GM21447 (cell line): ENCODE data around the gene PPP6R2.
"Not testable (repeated sequence)": the region's sequence is repeated elsewhere in the genome, so short reads cannot be mapped to it uniquely, and the experiment has no call there.

Experiments
- ATAC-seq: cut with Tn5 transposase; IDR thresholded peaks from one replicate; pipeline ENCODE4 v1.9.1; 2021; ENCODE audit not compliant: unreplicated experiment

PPP6R2 gene

GRCh38 chr22:50317674-50318073, 25.5 kb upstream of the PPP6R2 start:
- ATAC-seq, result no peak

- no peak for ATAC-seq
Measured at GRCh38 chr22:50318356-50318697, 24.8 kb upstream of the PPP6R2 start.

GRCh38 chr22:50318698-50319411, 24.3 kb upstream of the PPP6R2 start:
- no peak for ATAC-seq

- no peak for ATAC-seq
Measured at GRCh38 chr22:50319503-50319951, 23.6 kb upstream of the PPP6R2 start.

- no peak for ATAC-seq
Measured at GRCh38 chr22:50320116-50320515, 23.0 kb upstream of the PPP6R2 start.

- no peak for ATAC-seq
Measured at GRCh38 chr22:50320671-50321325, 22.3 kb upstream of the PPP6R2 start.

- ATAC-seq, result not testable (repeated sequence)
Measured at GRCh38 chr22:50322382-50323104, 20.6 kb upstream of the PPP6R2 start.

GRCh38 chr22:50323900-50324299, 19.2 kb upstream of the PPP6R2 start:
- no peak for ATAC-seq

- ATAC-seq, result no peak
Measured at GRCh38 chr22:50325444-50326224, 17.5 kb upstream of the PPP6R2 start.

- ATAC-seq, result no peak
Measured at GRCh38 chr22:50326225-50326955, 16.7 kb upstream of the PPP6R2 start.

GRCh38 chr22:50326956-50327710, 16.0 kb upstream of the PPP6R2 start, which contains the start of gene DENND6B:
DENND6B (minus strand) TSS chr22:50327012; CDS start chr22:50326988, 24 bp downstream.
- ATAC-seq, result peak; percentile 71

- no peak for ATAC-seq
Measured at GRCh38 chr22:50327711-50328019, 15.5 kb upstream of the PPP6R2 start.

- ATAC-seq, result no peak
Measured at GRCh38 chr22:50329236-50329635, 13.9 kb upstream of the PPP6R2 start.

- ATAC-seq, result not testable (repeated sequence)
Measured at GRCh38 chr22:50334433-50334832, 8.7 kb upstream of the PPP6R2 start.

GRCh38 chr22:50337262-50338041, 5.7 kb upstream of the PPP6R2 start:
- no peak for ATAC-seq

- no peak for ATAC-seq
Measured at GRCh38 chr22:50338042-50338573, 5.0 kb upstream of the PPP6R2 start.

GRCh38 chr22:50338860-50339462, 4.2 kb upstream of the PPP6R2 start:
- no peak for ATAC-seq
